H1 (cell line): ENCODE measurements around the gene WDR5. TPM values are rescaled to one million over a fixed set of nuclear protein-coding genes. Genes with fewer than 3 reads are reported as not detected.

ENCODE experiments used
- ASH2L ChIP-seq: fragments of 200-600, 300-600 bp; sonication (generic); IDR thresholded peaks from one replicate; pipeline ENCODE4 v1.7.1; 2017; ENCODE audit warnings: low read length
- CHD7 ChIP-seq: fragments of 300-600 bp; sonication (generic); IDR thresholded peaks from 2 replicates; pipeline ENCODE4 v1.7.1; 2012; ENCODE audit warnings: low read length, moderate library complexity, mild to moderate bottlenecking, inconsistent platforms; ENCODE audit not compliant: insufficient replicate concordance
- FOSL1 ChIP-seq: IDR thresholded peaks from 2 replicates; pipeline ENCODE4 v1.6.1; 2011; ENCODE audit warnings: mild to moderate bottlenecking, low read depth, low read length, moderate library complexity; ENCODE audit not compliant: insufficient read depth
- RBBP5 ChIP-seq: IDR thresholded peaks from 2 replicates; pipeline ENCODE4 v1.7.1; 2012; ENCODE audit warnings: low read depth, mild to moderate bottlenecking, inconsistent platforms, low read length, moderate library complexity, borderline replicate concordance
- RFX5 ChIP-seq: IDR thresholded peaks from 2 replicates; pipeline ENCODE4 v1.6.1; 2011; ENCODE audit warnings: low read depth, low read length, improper control_type of control experiment, borderline replicate concordance
- RXRA ChIP-seq: IDR thresholded peaks from 2 replicates; pipeline ENCODE4 v1.6.1; 2011; ENCODE audit warnings: low read depth, mild to moderate bottlenecking, low read length, moderate library complexity; ENCODE audit not compliant: insufficient read depth
- SIN3A ChIP-seq, 2 experiments: IDR thresholded peaks in 1 of 2; conservative IDR thresholded peaks in 1 of 2; 2 replicates each; pipeline ENCODE4 v1.6.1; 2011 to 2012; ENCODE audit warnings: low read length in 2 of 2, improper control_type of control experiment in 1 of 2, low read depth in 1 of 2, mild to moderate bottlenecking in 1 of 2
- TAF7 ChIP-seq: optimal IDR thresholded peaks from 2 replicates; pipeline ENCODE3; 2011; ENCODE audit warnings: low read depth, mild to moderate bottlenecking, inconsistent platforms, low read length, moderate library complexity, borderline replicate concordance
- polyA plus RNA-seq, 7 experiments: library from polyadenylated mRNA; depleted of rRNA in 3 of 7; stranded (reverse) in 5 of 7; unstranded in 2 of 7; fragments of >200 nt in 5 of 7; fragments of 200-250 nt in 2 of 7; gene quantifications; 1 replicate in 5 of 7; 2 replicates in 1 of 7; 4 replicates in 1 of 7; pipeline versions ENCODE4 v1.2.1 to v1.2.3, GENCODE V29; 2011 to 2013; ENCODE audit warnings: missing spikeins in 2 of 7, mixed read lengths in 2 of 7
- total RNA-seq: library from RNA; stranded (reverse); fragmentation: NEBNext Ultra II Directional; extraction: Animal tissue kit (Norgen Biotek cat#: 25700); gene quantifications from 2 replicates; pipeline ENCODE4 v1.2.1, GENCODE V29; 2021

Gene WDR5
- total and polyA plus RNA-seq, 2 of the 8 experiments (the other 6 are each of a cell fraction or from before 2014, with no cell fraction given): 38.4 to 68.1 TPM

- no peak for TF ChIP-seq CHD7
- no peak for TF ChIP-seq TAF7
- no peak for TF ChIP-seq FOSL1
- TF ChIP-seq RBBP5: peak; percentile 75; the same call in 1 of the 2 replicates
- TF ChIP-seq RXRA: no peak
- no peak for TF ChIP-seq RFX5
- peak; percentile 72 for TF ChIP-seq ASH2L
- TF ChIP-seq SIN3A (conservative IDR thresholded peaks at IDR 0.05 in 1 of 2, IDR thresholded peaks at IDR 0.05 in 1 of 2; ENCODE audit: low read depth in 1 of 2, low read length in 2 of 2): peak in 1 of 2 experiments; percentile 66; a peak in 2 of 4 replicates
Measured at GRCh38 chr9:134130503-134131375, 5.1 kb upstream of the WDR5 start (continued).
